CD4-positive, alpha-beta T cell treated with Interleukin-6 for 4 hours (primary cell): ENCODE data around the gene KRTAP10-10.
"Not testable (repeated sequence)": the region's sequence is repeated elsewhere in the genome, so short reads cannot be mapped to it uniquely, and the experiment has no call there.

Experiments
- DNase-seq: peaks from one replicate; pipeline ENCODE4 v3.0.0-alpha.2; 2020; ENCODE audit warnings: mixed read lengths

KRTAP10-10 gene

DNA sequence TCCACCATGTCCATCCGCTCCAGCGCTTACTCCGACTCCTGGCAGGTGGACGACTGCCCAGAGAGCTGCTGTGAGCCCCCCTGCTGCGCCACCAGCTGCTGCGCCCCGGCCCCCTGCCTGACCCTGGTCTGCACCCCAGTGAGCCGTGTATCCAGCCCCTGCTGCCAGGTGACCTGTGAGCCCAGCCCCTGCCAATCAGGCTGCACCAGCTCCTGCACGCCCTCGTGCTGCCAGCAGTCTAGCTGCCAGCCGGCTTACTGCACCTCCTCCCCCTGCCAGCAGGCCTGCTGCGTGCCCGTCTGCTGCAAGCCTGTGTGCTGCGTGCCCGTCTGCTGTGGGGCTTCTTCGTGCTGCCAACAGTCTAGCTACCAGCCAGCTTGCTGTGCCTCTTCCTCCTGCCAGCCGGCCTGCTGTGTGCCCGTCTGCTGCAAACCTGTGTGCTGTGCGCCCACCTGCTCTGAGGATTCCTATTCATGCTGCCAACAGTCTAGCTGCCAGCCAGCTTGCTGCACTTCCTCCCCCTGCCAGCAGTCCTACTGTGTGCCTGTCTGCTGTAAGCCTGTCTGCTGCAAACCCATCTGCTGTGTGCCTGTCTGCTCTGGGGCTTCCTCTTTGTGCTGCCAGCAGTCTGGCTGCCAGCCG is 9.9 kb upstream of the KRTAP10-10 start:
- DNase-seq, result not testable (repeated sequence)

DNA sequence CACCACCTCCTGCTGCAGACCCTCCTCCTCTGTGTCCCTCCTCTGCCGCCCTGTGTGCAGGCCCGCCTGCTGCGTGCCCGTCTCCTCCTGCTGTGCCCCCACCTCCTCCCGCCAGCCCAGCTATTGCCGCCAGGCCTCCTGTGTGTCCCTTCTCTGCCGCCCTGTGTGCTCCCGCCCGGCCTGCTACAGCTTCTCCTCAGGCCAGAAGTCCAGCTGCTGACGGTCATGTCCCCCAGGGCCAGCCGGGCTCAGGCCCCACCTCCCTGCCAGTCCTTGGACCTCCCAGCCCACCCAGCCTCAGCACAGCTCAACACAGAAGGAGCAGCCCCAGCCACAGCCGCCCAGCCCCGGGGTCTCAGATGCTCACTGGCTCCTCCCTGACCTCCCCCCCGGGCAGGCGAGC is 9.3 kb upstream of the KRTAP10-10 start:
- not testable (repeated sequence) for DNase-seq

DNA sequence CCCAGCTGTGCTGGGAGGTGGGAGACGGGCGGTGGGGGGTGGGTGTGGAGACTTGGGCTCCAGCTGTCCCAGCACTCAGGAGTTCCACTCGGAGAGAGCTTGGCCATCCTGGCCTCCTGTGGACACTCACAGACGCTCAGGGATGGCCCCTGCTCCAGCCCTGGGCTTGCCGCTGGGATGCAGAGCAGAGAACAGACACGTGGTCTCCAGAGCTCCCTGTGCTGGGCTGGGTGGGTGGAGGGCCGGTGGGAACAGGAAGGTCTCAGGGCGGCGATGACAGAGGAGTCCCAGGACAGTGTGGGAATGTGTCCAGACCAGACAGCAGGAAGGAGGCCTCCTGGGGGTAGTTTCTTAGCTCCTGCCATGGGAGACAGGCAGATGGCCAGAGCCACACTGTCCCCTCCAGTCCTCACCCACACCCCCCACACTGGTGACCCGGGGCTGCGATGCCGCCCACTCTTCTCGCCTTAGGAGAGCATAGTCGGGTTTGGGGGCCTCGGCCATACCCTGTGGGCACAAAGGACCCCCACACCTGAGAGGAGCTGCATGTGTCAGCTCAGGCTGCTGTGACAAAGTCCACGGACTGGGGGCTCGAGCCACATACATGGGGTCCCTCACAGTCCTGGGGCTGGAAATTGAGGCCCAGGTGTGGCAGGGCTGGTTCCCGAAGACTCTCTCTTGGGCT is 8.3 kb upstream of the KRTAP10-10 start:
- DNase-seq, result no peak

DNA sequence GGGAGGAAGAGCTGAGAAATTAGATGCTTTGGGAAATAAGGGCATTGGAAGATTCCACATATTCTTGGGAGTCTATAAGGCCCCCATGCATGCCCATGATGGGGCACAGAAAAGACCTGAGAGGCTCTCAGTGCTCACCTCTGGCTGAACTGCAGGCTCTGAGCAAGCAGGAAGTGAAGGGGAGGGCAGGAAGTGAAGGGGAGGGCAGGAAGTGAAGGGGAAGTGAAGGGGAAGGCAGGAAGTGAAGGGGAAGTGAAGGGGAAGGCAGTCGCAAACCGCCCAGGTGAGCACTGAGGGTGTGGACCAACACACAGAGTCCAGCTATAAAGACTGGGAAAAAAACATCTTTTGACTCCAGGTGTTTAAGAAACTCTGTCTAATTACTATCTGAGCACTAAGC is 6.7 kb upstream of the KRTAP10-10 start:
- peak; percentile 16 for DNase-seq

DNA sequence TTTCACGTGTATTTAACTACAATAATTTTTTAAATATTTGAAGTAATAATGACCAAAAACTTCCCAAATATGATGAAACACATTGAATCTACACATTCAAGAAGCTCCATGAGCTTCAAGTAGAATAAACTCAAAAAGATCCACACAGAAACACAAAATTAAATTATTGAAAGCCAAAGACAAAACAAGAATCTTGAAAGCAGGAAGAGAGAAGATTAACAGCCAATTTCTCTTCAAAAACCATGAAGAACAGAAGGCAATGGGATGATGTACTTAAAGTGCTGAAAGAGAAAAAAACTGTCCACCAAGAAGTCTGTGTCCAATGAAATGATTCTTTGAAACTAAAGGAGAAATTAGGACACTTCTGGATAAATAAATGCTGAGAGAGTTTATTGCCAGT is 5.1 kb upstream of the KRTAP10-10 start:
- no peak for DNase-seq

DNA sequence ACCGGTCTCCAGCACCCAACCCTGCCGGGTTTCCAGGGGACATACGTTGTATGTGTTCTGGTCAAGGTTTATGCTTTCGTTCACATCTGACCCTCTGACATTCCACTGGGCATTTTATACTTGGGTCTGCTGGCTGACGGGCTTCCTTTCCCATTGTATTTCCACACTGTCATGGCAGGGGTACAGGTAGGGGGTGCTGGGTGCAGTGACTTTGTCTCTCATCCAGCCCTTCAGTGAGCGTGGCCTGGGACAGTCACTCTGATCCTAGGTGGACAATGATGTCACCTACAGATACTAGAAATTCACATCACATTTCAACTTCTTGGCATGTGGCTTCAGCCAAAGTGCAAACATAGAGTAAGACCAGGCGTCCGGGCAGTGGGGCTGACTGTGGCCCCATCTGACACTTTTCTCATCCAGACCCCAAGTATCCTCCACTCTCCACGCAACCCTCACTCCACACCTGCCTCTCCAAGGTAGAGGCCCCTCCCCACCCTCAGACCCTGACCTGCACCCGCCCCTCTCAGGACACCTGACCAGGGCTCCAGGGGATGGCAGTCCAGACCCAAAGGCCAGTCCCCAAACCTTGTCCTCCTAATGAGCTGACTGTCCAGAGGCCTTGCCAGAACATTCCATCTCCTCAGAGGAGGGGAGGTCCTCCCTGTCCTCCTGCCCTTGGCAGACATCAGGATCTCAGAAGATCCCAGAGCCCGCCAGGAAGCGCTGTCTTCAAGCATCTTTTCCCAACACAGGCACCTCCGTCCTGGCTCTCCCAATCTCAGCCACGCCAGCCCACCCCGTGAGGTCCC is 743 bp upstream of the KRTAP10-10 start:
- no peak for DNase-seq

DNA sequence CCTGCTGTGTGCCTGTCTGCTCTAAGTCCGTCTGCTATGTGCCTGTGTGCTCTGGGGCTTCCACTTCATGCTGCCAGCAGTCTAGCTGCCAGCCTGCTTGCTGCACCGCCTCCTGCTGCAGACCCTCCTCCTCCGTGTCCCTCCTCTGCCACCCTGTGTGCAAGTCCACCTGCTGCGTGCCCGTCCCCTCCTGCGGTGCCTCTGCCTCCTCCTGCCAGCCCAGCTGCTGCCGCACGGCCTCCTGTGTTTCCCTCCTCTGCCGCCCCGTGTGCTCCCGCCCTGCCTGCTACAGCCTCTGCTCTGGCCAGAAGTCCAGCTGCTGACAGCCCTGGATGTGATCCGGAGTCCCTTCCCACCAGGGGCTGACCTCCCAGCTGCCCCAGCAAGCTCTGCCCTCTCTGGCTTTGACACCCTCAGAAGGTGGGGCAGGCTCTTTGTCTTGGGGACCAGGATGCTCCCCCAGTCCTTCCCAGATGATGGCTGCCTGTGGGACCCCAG is 744 bp downstream of the KRTAP10-10 start:
- not testable (repeated sequence) for DNase-seq

DNA sequence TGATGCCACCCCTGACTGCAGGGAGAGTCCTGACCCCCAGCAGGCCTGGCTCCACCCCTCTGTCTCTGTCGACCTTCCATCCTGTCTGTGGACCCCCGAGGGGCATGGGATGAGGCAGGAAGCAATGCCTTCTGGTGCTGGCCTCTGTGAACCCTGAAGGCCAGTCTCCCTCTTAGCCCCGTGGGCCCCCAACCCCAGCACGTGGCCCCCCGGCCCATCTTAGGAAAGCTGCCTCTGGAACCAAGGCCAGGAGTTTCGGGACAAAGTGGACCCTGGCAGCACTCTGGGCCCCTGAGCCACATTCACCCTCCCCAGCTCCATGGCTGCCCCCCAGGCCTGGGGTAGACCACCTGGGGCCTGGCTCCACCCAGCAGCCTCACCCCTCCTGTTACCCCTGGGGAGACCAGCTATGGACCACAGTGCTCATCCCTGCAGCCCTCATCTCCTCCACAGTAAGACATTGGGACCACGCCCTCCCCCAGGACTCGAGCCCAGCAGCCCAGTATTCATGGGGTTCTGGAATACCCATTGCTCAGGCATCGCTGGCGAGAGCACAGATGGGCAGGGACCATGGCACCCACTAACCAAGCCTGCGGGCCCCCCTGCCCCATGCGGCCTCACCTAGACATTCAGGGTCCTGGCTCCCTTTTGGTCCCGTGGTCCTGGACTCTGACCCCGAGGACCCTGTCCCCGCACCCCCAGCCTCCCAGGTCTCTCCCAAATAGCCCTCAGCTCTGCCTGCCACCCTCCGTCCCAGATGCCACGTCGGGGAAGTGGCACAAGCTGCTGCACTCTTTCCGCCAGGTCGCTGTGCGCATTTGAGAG is 1.6 kb downstream of the KRTAP10-10 start:
- DNase-seq, result not testable (repeated sequence)

DNA sequence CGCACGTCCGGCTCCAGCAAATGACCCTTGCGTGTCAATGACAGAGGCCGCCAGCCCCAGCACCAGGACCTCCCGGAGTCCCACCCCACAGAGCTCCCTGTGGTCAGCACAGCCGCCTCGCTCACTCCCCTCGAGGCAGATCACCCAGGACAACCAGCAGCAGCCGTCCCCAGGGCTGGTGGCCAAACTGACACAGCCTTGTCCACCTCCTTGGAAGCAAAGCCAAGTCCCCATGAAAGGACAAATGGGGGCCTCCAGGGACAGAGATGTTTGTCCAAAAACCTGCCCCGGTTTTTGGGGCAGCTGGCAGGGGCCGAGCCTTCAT is 2.1 kb downstream of the KRTAP10-10 start:
- DNase-seq, result no peak

DNA sequence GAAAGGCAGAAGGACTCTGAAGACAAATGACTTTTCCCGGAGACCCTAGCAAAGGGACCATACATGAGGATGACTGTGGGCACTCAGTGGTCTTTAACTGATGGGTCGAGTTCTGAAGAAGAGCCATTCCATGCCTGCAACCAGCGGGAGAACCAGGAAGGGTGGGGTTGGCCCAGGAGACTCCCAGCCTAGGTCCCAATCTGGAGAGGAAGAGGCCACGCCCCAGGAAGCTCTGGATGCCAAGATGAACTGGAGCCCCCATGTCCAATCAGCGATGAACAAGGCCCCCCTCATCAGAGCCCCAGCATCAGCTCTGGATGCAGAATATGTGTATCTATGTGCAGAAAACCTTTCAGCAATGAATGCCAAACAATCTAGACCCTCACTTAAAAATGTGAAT is 3.6 kb downstream of the KRTAP10-10 start:
- no peak for DNase-seq

DNA sequence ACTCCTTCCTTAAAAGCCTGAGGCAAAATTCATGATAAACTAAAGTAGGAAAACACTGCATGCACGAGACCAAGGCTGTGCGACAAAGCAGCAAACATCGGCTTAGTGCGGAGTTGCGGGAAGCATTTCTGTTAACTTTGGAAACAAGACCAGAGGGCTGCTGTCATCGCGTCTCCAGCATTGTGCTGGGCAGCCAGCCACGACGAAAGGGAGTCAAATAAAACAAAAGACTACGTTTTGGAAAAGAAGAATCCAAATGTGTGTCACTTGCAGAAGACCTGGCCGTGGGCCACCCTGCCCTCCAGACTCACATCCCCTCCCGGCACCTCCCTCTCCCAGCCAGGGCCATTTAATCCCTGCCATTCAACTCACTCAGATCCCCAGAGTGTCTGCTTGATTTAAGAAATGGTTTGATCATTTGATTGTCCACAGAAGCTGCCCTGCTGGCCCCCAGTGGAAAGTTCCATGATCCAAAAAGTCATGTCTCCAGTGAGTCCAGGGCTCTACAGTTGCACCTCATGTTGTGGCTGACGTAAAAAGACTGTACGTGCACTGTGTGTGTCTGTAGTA is 6.7 kb downstream of the KRTAP10-10 start:
- DNase-seq, result no peak

DNA sequence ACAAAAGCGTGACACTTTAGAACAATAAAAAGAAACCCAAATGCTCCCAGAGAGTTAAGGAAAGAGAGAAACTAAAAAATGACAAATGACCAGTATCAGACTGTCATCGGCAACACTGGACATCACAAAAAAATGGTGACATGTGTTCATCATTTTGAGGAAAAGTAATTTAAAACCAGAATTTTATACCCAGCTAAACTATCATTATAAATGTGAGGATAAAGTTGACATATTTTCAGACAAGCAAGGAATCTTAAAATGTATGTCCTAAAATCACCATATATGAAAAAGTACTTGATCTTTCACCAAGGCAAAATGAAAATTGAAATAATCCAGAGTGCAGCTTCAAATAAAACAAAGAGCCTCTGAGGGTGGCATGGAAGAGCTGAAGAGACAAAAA is 7.7 kb downstream of the KRTAP10-10 start:
- DNase-seq, result no peak

DNA sequence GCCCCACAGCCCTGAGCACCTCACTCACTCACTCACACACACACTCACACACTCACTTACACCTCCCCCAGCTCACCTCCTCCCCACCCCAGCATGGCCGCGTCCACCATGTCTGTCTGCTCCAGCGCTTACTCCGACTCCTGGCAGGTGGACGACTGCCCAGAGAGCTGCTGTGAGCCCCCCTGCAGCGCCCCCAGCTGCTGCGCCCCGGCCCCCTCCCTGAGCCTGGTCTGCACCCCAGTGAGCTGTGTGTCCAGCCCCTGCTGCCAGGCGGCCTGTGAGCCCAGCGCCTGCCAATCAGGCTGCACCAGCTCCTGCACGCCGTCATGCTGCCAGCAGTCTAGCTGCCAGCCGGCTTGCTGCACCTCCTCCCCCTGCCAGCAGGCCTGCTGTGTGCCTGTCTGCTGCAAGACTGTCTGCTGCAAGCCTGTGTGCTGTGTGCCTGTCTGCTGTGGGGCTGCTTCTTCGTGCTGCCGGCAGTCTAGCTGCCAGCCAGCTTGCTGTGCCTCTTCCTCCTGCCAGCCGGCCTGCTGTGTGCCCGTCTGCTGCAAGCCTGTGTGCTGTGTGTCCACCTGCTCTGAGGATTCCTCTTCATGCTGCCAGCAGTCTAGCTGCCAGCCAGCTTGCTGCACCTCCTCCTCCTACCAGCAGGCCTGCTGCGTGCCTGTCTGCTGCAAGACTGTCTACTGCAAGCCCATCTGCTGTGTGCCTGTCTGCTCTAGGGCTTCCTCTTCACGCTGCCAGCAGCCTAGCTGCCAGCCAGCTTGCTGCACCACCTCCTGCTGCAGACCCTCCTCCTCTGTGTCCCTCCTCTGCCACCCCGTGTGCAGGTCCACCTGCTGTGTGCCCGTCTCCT is 9.4 kb downstream of the KRTAP10-10 start, which contains the start of gene KRTAP10-11:
KRTAP10-11 (plus strand) TSS at position 49 of the 856 bp plus-strand sequence; CDS start at position 94, 45 bp downstream.
- not testable (repeated sequence) for DNase-seq

DNA sequence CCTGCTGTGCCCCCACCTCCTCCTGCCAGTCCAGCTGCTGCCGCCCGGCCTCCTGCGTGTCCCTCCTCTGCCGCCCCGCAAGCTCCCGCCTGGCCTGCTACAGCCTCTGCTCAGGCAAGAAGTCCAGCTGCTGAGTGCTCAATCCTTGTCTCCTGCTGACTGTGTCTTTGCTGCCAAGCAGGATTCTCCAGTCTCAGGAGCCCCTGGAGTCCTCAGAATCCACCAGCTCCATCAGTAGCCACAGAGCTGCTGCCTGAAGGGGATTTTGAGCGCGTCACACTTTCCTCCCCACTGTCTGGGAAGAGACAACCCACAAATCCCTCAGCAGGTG is 10.0 kb downstream of the KRTAP10-10 start:
- DNase-seq, result no peak

DNA sequence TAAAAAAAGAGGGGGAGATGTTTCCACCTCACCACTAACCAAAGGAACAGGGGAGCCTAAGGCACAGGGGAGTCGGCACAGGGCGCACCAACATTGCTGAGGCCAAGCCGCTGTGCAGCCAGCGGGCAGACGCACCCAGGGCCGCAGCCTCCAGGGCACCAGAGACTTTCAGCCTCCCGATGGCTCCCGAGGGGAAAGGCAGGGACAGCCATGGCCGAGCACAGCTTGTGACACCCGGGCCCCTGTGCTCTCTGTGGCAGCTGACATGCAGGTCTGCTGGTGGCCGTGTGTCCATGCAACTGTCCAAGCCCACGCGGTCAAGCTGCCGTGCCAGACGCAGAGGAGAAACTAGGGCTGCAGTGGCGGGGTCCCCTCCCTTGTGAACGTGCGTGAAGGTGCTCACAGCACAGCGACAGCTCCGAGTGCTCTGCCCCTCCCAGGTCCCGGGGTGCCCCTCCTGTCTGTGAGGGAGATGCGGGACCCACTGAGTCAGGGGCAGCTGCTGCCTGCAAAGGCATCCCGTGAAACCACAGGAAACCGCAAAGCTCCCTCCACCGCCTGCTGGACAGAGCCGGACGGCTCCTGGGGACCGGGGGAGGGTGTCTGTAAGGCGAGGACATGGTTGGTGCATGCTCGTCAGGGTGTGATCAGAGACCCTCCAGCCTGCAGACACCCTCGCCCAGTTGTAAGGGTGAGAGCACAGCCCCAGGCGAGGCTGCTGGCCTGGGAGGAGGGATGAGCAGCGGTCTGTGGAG is 11.6 kb downstream of the KRTAP10-10 start:
- no peak for DNase-seq

DNA sequence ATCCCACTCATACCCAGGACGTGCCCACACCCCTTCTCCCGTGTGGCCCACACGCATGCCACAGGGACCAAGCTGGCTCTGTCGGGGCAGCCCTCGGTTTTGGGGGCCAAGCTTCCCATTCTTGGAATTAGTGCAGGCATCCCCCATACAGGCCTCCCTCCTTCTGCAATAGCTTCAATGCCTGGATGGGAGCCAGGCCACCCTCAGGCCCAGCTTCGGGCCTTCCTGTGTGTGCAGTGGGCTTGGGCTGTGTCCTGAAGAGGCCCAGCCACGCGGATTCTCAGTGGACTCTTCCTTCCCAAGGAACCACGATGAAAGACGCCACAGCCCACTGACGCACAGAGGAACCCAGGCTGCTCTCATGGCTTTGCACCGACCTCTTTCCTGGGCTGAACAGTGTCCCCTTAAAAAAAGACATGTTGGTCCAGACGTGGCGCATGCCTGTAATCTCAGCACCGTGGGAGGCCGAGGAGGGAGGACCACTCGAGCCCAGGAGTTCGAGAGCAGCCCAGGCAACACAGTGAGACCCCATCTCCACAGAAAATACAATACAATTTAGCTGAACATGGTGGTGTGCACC is 12.5 kb downstream of the KRTAP10-10 start:
- DNase-seq, result no peak

DNA sequence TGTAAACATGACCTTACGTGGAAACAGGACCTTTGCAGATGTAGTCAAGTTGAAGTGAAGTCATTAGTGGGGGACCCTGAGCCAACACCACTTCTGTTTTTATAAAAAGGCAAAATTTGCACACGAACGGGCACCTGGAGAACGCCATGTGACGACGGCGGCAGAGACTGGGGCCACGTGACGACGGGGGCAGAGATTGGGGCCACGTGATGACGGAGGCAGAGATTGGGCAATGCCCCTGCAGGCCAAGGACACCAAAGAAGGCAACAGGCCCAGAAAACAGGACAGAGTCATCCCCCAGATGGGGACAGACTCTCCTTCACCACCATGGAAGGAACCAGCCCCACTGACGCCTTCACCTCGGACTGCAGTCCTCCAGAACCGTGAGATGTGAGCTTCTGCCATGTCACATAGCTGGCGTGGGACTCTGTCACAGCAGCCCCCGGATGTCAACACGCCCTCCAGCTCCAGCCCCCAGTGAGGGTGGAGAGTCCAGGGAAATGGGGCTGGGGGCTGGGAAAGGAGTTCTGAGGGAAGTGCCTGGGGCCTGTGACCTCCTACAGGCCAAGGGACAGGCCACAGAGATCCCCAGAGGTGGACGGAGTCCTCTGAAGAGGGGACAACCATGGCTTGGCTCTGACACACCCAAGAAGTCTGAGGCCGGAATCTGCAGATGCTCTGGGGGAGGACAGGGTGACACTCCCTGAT is 13.3 kb downstream of the KRTAP10-10 start:
- DNase-seq, result no peak

DNA sequence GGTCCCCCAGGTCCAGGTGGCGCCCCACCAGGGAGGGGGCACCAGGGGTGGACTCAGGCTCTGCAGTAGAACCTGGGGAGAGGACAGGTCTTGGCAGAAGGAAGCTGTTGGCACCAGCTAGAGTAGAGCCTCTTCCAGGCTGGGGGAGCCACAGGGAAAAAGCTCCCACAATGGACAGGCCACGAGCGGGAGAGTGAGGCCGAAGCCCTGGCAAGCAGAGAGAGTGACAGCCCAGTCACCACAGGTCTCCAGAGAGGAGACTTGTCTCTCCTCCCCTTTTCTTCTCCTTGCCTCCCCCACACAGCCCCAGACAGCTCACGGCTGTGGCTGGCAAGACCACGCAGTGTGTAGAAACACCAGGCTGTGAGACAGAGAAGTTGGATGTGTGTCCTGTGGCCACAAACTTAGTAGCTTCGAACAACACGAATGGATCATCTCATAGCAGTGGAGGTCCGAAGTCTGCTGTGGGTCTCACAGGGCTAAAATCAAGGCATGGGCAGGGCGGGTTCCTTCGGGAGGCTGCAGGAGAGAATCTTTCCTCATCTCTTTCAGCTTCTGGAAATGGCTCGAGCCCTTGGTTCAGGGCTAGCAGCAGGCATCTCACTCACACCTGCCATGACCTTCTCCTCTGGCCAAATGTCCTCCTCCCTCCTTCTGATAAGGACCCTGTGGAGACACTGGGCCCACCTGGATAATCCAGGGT is 14.0 kb downstream of the KRTAP10-10 start:
- no peak for DNase-seq

DNA sequence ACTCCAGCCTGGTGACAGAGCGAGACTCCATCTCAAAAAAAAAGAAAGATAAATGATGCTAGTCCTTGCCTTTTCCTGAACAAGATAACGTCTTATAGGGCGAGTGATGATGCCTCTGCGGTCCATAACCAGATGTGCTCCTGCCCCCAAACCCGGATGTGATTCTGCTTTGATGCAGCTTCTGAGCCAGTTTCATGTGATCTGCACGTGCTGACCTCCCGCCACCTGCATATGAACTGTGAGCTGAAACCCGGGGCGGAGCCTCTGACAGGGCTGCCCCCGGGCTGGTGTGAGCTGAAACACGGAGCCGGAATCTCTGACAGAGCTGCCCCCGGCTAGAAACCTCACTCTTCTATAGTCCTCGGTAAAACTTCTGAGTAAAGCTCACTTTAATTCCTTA is 16.0 kb downstream of the KRTAP10-10 start:
- DNase-seq, result no peak
